GM12878 (cell line): ENCODE measurements around the gene EML3. TPM values are rescaled to one million over a fixed set of nuclear protein-coding genes. Genes with fewer than 3 reads are reported as not detected.

Experiments used
- ATAC-seq: fragments of 200-7000 bp; cut with Tn5 transposase; 3 replicates; pipeline ENCODE4 v1.9.1; 2020; ENCODE audit warnings: mild to moderate bottlenecking, moderate library complexity
- BruUV-seq: library from RNA; stranded (reverse); fragments of 400-500 nt; replicated peaks from 2 replicates; lab custom pipeline; 2021; lab: Mats Ljungman, UMichigan
- CTCF ChIA-PET: fragments of 300-600 bp; sonication (Branson Sonifier 250); formaldehyde crosslinking; extraction: SDS; loops from one replicate; lab custom pipeline; 2021; ENCODE audit warnings: inconsistent platforms; lab: Yijun Ruan, JAX
- POLR2A ChIA-PET: fragments of 350-600 bp; formaldehyde crosslinking; extraction: SDS; loops from one replicate; lab custom pipeline; 2021; ENCODE audit warnings: inconsistent platforms; lab: Charles Lee
- RAD21 ChIA-PET: fragments of 300-600 bp; sonication (Branson Sonifier 250); formaldehyde crosslinking; loops from one replicate; lab custom pipeline; 2023; ENCODE audit warnings: antibody characterized with exemption; ENCODE audit not compliant: unreplicated experiment; lab: Charles Lee
- SMC1A ChIA-PET: fragments of 300-600 bp; sonication (Branson Sonifier 250); formaldehyde crosslinking; loops from one replicate; lab custom pipeline; 2023; ENCODE audit not compliant: unreplicated experiment, uncharacterized antibody; lab: Charles Lee
- DNase-seq: peaks from one replicate; pipeline ENCODE4 v3.0.0-alpha.2; 2011; ENCODE audit warnings: low read depth, low spot score
- FAIRE-seq: peaks from 3 replicates; lab custom pipeline; 2011; peaks lifted over from hg19 to GRCh38; lab: Jason Lieb, UNC
- H2AFZ ChIP-seq: 2 replicates; pipeline ENCODE4 v1.6.0; 2011; ENCODE audit warnings: low read depth, low read length, control low read depth; ENCODE audit not compliant: control insufficient read depth
- H3K27ac ChIP-seq: 2 replicates; pipeline ENCODE4 v1.5.1; 2011; ENCODE audit warnings: control low read depth; ENCODE audit not compliant: control insufficient read depth, insufficient read depth
- H3K27me3 ChIP-seq, 2 experiments: replicated peaks in 1 of 2; 2 replicates each; pipeline versions ENCODE4 v1.6.0 to v1.6.1; 2011; ENCODE audit warnings: low read length in 1 of 2; ENCODE audit not compliant: control insufficient read depth in 2 of 2, insufficient read depth in 2 of 2
- H3K36me3 ChIP-seq, 2 experiments: 2 replicates each; pipeline ENCODE4 v1.5.1; 2011; ENCODE audit warnings: low read length in 1 of 2; ENCODE audit not compliant: control insufficient read depth in 2 of 2, insufficient read depth in 2 of 2
- H3K4me1 ChIP-seq: 2 replicates; pipeline ENCODE4 v1.6.1; 2011; ENCODE audit warnings: mild to moderate bottlenecking, low read length, moderate library complexity, mixed read lengths; ENCODE audit not compliant: control insufficient read depth, insufficient read depth
- H3K4me2 ChIP-seq: 2 replicates; pipeline ENCODE4 v1.6.0; 2011; ENCODE audit warnings: control low read depth; ENCODE audit not compliant: control insufficient read depth, insufficient read depth
- H3K4me3 ChIP-seq: fragments of 200-600 bp; sonication (generic); 2 replicates; pipeline ENCODE4 v1.5.1; 2016
- H3K79me2 ChIP-seq: 2 replicates; pipeline ENCODE4 v1.6.0; 2011; ENCODE audit warnings: low read length; ENCODE audit not compliant: control insufficient read depth, insufficient read depth
- H3K9ac ChIP-seq: 2 replicates; pipeline ENCODE4 v1.8.0; 2011; ENCODE audit warnings: low read length, control low read depth, mixed read lengths; ENCODE audit not compliant: control insufficient read depth, insufficient read depth
- H3K9me3 ChIP-seq: replicated peaks from 3 replicates; pipeline ENCODE4 v1.5.1; 2011; ENCODE audit warnings: mild to moderate bottlenecking, low read length; ENCODE audit not compliant: control insufficient read depth, insufficient read depth
- H4K20me1 ChIP-seq: 2 replicates; pipeline ENCODE4 v1.6.0; 2011; ENCODE audit not compliant: control insufficient read depth, insufficient read depth
- ASH2L ChIP-seq: fragments of 300-600, 200-600 bp; sonication (generic); IDR thresholded peaks from 2 replicates; pipeline ENCODE4 v1.6.1; 2017; ENCODE audit warnings: low read depth, mild to moderate bottlenecking, borderline replicate concordance
- BHLHE40 ChIP-seq, 2 experiments: fragments of 450-650 bp in 1 of 2; IDR thresholded peaks; 2 replicates each; pipeline ENCODE4 v1.6.1; 2011 to 2017; ENCODE audit warnings: low read depth in 2 of 2, borderline replicate concordance in 1 of 2, improper control_type of control experiment in 1 of 2, low read length in 1 of 2, mild to moderate bottlenecking in 1 of 2
- DPF2 ChIP-seq: fragments of 450-650 bp; IDR thresholded peaks from 2 replicates; pipeline ENCODE4 v1.6.1; 2017; ENCODE audit warnings: mild to moderate bottlenecking
- E2F8 ChIP-seq: fragments of 450-650 bp; IDR thresholded peaks from 2 replicates; pipeline ENCODE4 v1.6.1; 2018; ENCODE audit warnings: mild to moderate bottlenecking, low read depth, moderate library complexity; ENCODE audit not compliant: partially characterized antibody
- EED ChIP-seq: sonication (generic); IDR thresholded peaks from 2 replicates; pipeline ENCODE4 v1.6.1; 2016; ENCODE audit warnings: antibody characterized with exemption, low read depth
- IKZF1 ChIP-seq: fragments of 450-650 bp; conservative IDR thresholded peaks from 2 replicates; pipeline ENCODE4 v1.6.1; 2017; ENCODE audit warnings: antibody characterized with exemption, mild to moderate bottlenecking
- NKRF ChIP-seq: fragments of 450-650 bp; conservative IDR thresholded peaks from 2 replicates; pipeline ENCODE4 v1.6.1; 2017; ENCODE audit warnings: mild to moderate bottlenecking, moderate library complexity
- PAX5 ChIP-seq: IDR thresholded peaks from 2 replicates; pipeline ENCODE4 v1.6.1; 2011; ENCODE audit warnings: low read depth, low read length, borderline replicate concordance
- POLR2AphosphoS5 ChIP-seq: IDR thresholded peaks from 2 replicates; pipeline ENCODE4 v1.6.1; 2011; ENCODE audit warnings: mild to moderate bottlenecking, low read length, inconsistent platforms
- RUNX3 ChIP-seq: IDR thresholded peaks from 2 replicates; pipeline ENCODE4 v1.6.1; 2012; ENCODE audit warnings: low read length, inconsistent platforms
- SIX5 ChIP-seq: IDR thresholded peaks from 2 replicates; pipeline ENCODE4 v1.6.1; 2011; ENCODE audit warnings: mild to moderate bottlenecking, low read depth, low read length, moderate library complexity; ENCODE audit not compliant: severe bottlenecking
- SMC3 ChIP-seq: IDR thresholded peaks from 2 replicates; pipeline ENCODE4 v1.6.1; 2011; ENCODE audit warnings: low read length, improper control_type of control experiment, borderline replicate concordance
- SREBF2 ChIP-seq: IDR thresholded peaks from 2 replicates; pipeline ENCODE4 v1.6.1; 2012; ENCODE audit warnings: mild to moderate bottlenecking, low read length
- STAT1 ChIP-seq: fragments of 450-650 bp; conservative IDR thresholded peaks from 2 replicates; pipeline ENCODE4 v1.6.1; 2014; ENCODE audit warnings: antibody characterized with exemption, mild to moderate bottlenecking
- TAF1 ChIP-seq: IDR thresholded peaks from 2 replicates; pipeline ENCODE4 v1.6.1; 2011; ENCODE audit warnings: mild to moderate bottlenecking, low read depth, low read length, borderline replicate concordance
- WGBS: methylation state at CpG from one replicate; pipeline ENCODE4 v1.1.6; 2016; ENCODE audit warnings: low lambda C conversion rate; ENCODE audit not compliant: insufficient replicate concordance, insufficient coverage; ENCODE audit errors: missing lambda C conversion rate; 5-methylcytosine and 5-hydroxymethylcytosine counted together
- in situ Hi-C: fragments of 300-500 bp; cut with MboI; formaldehyde crosslinking; loops from 9 replicates; pipeline ENCODE4 v1.14.3; 2018; ENCODE audit warnings: mixed read lengths
- intact Hi-C: fragments of 100-400 bp; cut with micrococcal nuclease; formaldehyde crosslinking; loops from one replicate; pipeline ENCODE4 v1.14.2; 2022; ENCODE audit not compliant: unreplicated experiment
- polyA plus RNA-seq, 11 experiments: library from polyadenylated mRNA; depleted of rRNA in 4 of 11; unstranded in 6 of 11; stranded (reverse) in 5 of 11; fragments of >200 nt; fragmentation: Nextera tagmentation in 4 of 11; fragmentation: Illumina TruSeq in 1 of 11; extraction: Ambion mirVana in 4 of 11; extraction: Trizol in 1 of 11; gene quantifications; 1 replicate in 1 of 11; 2 replicates in 10 of 11; pipeline versions ENCODE4 v1.2.1 to v1.2.3, GENCODE V29; 2011 to 2016; ENCODE audit warnings: inconsistent platforms in 2 of 11, missing spikeins in 2 of 11, low read depth in 1 of 11
- total RNA-seq, 4 experiments: library from RNA; depleted of rRNA in 3 of 4; stranded (reverse); fragments of >200 nt in 3 of 4; fragmentation: Illumina TruSeq in 1 of 4; extraction: Trizol in 1 of 4; gene quantifications; 2 replicates each; pipeline versions ENCODE4 v1.2.1 to v1.2.3, GENCODE V29; 2013 to 2021
- TF ChIP-seq, protein P1 (sequence below): fragments of 450-650 bp; IDR thresholded peaks from 2 replicates; pipeline ENCODE4 v1.6.1; 2016; ENCODE audit warnings: mild to moderate bottlenecking

Gene EML3
- total and polyA plus RNA-seq, 10 of the 15 experiments (the other 5 are each of a cell fraction or from before 2014, with no cell fraction given): 0.58 to 82.5 (median 24.8) TPM

- H3K4me2 ChIP-seq: peak overlapping the region; percentile 99
- intact Hi-C loops: loop anchor here (5.0 kb wide), 2 partner anchors 107 to 127 kb away; partner anchors contain the start of genes BSCL2, GNG3, HNRNPUL2 and TTC9C
- no peak for FAIRE-seq
- CTCF ChIA-PET: interaction anchor here (1.0 to 2.7 kb wide), 7 partner anchors 9 to 81 kb away, joined by 3 to 27 read pairs (median 5); partner anchors contain the start of genes B3GAT3, C11orf98, CSKMT and EEF1G
- H3K79me2 ChIP-seq: peaks cover 40% of the 10 kb centered on the region
- H3K36me3 ChIP-seq: peaks cover 26 to 41% of the 10 kb centered on the region in 2 experiments
- WGBS: under 1% methylated on average over 26 of the region's 26 CpGs
- peaks cover 19% of the 10 kb centered on the region for H3K4me1 ChIP-seq
- H3K9me3 ChIP-seq: no peaks in the 10 kb centered on the region
- TF ChIP-seq SREBF2 (no peak), EED (no peak), BHLHE40 (IDR thresholded peaks at IDR 0.05; ENCODE audit: borderline replicate concordance in 1 of 2, low read depth in 2 of 2, low read length in 1 of 2) (no peak), SMC3 (no peak), RUNX3 (peak; percentile 6), E2F8 (peak; percentile 27), NKRF (peak; percentile 27; the same call in 1 of the 2 replicates), STAT1 (no peak), IKZF1 (no peak), PAX5 (no peak), SIX5 (no peak), TAF1 (0 out of 2 replicates have a peak, but pooled peaks have one; percentile 10), POLR2AphosphoS5 (no peak; the same call in 1 of the 2 replicates), DPF2 (no peak), ASH2L (no peak)
- TF ChIP-seq, protein P1, sequence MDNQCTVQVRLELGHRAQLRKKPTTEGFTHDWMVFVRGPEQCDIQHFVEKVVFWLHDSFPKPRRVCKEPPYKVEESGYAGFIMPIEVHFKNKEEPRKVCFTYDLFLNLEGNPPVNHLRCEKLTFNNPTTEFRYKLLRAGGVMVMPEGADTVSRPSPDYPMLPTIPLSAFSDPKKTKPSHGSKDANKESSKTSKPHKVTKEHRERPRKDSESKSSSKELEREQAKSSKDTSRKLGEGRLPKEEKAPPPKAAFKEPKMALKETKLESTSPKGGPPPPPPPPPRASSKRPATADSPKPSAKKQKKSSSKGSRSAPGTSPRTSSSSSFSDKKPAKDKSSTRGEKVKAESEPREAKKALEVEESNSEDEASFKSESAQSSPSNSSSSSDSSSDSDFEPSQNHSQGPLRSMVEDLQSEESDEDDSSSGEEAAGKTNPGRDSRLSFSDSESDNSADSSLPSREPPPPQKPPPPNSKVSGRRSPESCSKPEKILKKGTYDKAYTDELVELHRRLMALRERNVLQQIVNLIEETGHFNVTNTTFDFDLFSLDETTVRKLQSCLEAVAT: no peak; the same call in 1 of the 2 replicates
- POLR2A ChIA-PET: interaction anchor here (0.5 to 2.4 kb wide), 19 partner anchors 8 to 1632 kb away, joined by 3 to 30 read pairs (median 7); partner anchors contain the start of genes B3GAT3, C11orf98, CSKMT and EEF1G
- no TSS peak for BruUV-seq
- ATAC-seq: peak; percentile 2; the same call in 2 of the 3 replicates
- RAD21 ChIA-PET: interaction anchor here (1.1 to 3.9 kb wide), 6 partner anchors 9 to 280 kb away, joined by 3 to 36 read pairs (median 4); partner anchors contain the start of genes C11orf98, CSKMT, GANAB and SLC3A2
- H3K27me3 ChIP-seq: no peaks in the 10 kb centered on the region
- in situ Hi-C loops: no loop called here
- peak overlapping the region; percentile 97 for H3K27ac ChIP-seq
- peak overlapping the region; percentile 13; the same call in 1 of the 2 replicates for H2AFZ ChIP-seq
- H3K9ac ChIP-seq: peak overlapping the region; percentile 99
- no peak for DNase-seq
- SMC1A ChIA-PET: interaction anchor here (0.6 to 3.1 kb wide), 8 partner anchors 9 to 260 kb away, joined by 3 to 30 read pairs (median 4); partner anchors contain the start of genes C11orf98 and TUT1
- H4K20me1 ChIP-seq: no peaks in the 10 kb centered on the region; the same call in 1 of the 2 replicates
- peak overlapping the region; percentile 91 for H3K4me3 ChIP-seq
Measured at GRCh38 chr11:62600367-62601121, 12.0 kb downstream of the EML3 start.
